Tibial nerve (tissue), 4 donors: ENCODE results near the gene TNRC18. TPM values are rescaled to one million over a fixed set of nuclear protein-coding genes. Genes with fewer than 3 reads are reported as not detected.

ENCODE experiments used
- DNase-seq, 2 donors: peaks; one replicate each; pipeline ENCODE4 v3.0.0-alpha.2; 2019; ENCODE audit warnings: low spot score in 2 of 2
- H3K27ac ChIP-seq, 4 donors: fragments of 200-600 bp; sonication (generic) in 3 of 4; one replicate each; pipeline ENCODE4 v1.5.1; 2017 to 2019; ENCODE audit warnings: mild to moderate bottlenecking in 1 of 4
- H3K27me3 ChIP-seq, 2 donors: fragments of 200-600 bp; sonication (generic) in 1 of 2; one replicate each; pipeline versions ENCODE4 v1.5.1 to v1.6.0; 2017 to 2019
- H3K36me3 ChIP-seq, 3 donors: fragments of 200-600 bp; sonication (generic); one replicate each; pipeline ENCODE4 v1.5.1; 2018 to 2019
- H3K4me1 ChIP-seq, 4 donors: fragments of 200-600 bp; sonication (generic) in 3 of 4; one replicate each; pipeline ENCODE4 v1.5.1; 2017 to 2019
- H3K4me3 ChIP-seq, 4 donors: fragments of 200-600 bp; sonication (generic) in 3 of 4; one replicate each; pipeline ENCODE4 v1.5.1; 2017 to 2019; ENCODE audit warnings: mild to moderate bottlenecking in 1 of 4, moderate library complexity in 1 of 4
- H3K9me3 ChIP-seq, 4 donors: fragments of 200-600 bp; sonication (generic) in 3 of 4; one replicate each; pipeline ENCODE4 v1.5.1; 2017 to 2019
- CTCF ChIP-seq, 5 experiments: fragments of 200-600 bp in 3 of 5; fragments of 450-650 bp in 2 of 5; sonication (generic) in 3 of 5; IDR thresholded peaks; one replicate each; pipeline ENCODE4 v1.5.1; 2016 to 2019; ENCODE audit warnings: antibody characterized with exemption in 5 of 5, mild to moderate bottlenecking in 3 of 5, moderate library complexity in 2 of 5
- EP300 ChIP-seq, 2 donors: sonication (generic); formaldehyde crosslinking; IDR thresholded peaks; one replicate each; pipeline ENCODE4 v1.6.1; 2017; ENCODE audit warnings: antibody characterized with exemption in 2 of 2, mild to moderate bottlenecking in 1 of 2
- POLR2A ChIP-seq, 2 donors: fragments of 450-650 bp; IDR thresholded peaks; one replicate each; pipeline ENCODE4 v1.6.1; 2017; ENCODE audit warnings: antibody characterized with exemption in 2 of 2, mild to moderate bottlenecking in 2 of 2, moderate library complexity in 2 of 2
- WGBS, 2 donors: methylation state at CpG; one replicate each; pipeline ENCODE4 v1.1.5; 2018; 5-methylcytosine and 5-hydroxymethylcytosine counted together
- total RNA-seq, 4 donors: library from RNA; depleted of rRNA; stranded (reverse); fragments of >200 nt; gene quantifications; one replicate each; pipeline ENCODE4 v1.1.0, GENCODE V29; 2016

Gene TNRC18
- total RNA-seq, 4 donors from 2014 or later: 76.9 to 241 (median 147) TPM

DNA sequence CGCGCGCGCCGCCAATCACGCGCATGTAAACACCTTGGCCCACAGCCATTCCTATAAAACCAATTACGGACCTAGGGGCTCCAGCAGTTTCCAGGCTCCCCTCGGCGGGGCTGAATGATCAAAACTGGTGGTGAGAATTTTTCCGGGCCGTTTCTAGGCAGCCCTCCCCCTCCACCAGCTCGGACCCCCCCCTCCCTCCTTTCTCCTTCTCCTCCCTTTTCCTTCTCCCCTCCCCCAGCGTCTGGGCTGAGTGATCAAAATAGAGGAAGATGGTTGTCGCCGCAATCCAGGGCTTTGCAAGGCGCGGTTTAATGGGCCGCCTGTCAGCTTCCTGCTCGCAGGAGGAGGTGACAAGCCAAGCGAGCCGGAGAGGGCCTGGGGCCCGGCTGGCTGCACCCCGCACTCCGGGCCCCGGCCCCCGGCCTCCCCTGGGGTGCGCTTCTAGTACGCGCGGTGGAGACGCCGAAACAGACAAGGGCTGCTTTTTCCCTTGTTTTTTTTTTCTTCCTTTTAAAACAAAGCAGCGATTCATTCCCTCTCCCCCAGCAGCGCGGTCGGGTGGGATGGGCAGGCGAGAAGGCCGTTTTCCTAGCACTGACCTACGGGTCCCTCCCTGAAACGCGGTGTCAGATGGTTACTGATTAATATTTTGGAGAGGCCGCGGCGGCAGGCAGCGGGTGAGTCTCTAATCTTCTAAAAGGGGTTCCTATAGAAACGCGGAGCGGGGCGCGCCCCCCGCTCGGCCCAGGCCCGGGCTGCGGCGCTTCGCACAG is 528 bp upstream of the TNRC18 start:
- DNase-seq: peak; percentile 91 to 96
- H3K9me3 ChIP-seq: no peaks in the 10 kb centered on the region
- 0 to 1% methylated on average over 56 to 57 of the region's 57 CpGs for WGBS, 2 donors
- H3K4me3 ChIP-seq: peak overlapping the region; percentile 65 to 100 (median 84)
- peak in 1 of 2 donors; percentile 95 for TF ChIP-seq EP300 (IDR thresholded peaks at IDR 0.05)
- TF ChIP-seq CTCF (IDR thresholded peaks at IDR 0.05): no peak
- peak; percentile 27 to 52 for TF ChIP-seq POLR2A (IDR thresholded peaks at IDR 0.05)
- no peaks in the 10 kb centered on the region for H3K36me3 ChIP-seq
- no peaks in the 10 kb centered on the region for H3K27me3 ChIP-seq
- peak overlapping the region; percentile 91 to 100 (median 99) for H3K27ac ChIP-seq
- peaks cover 0 to 21% (median 17%) of the 10 kb centered on the region in 4 donors for H3K4me1 ChIP-seq

DNA sequence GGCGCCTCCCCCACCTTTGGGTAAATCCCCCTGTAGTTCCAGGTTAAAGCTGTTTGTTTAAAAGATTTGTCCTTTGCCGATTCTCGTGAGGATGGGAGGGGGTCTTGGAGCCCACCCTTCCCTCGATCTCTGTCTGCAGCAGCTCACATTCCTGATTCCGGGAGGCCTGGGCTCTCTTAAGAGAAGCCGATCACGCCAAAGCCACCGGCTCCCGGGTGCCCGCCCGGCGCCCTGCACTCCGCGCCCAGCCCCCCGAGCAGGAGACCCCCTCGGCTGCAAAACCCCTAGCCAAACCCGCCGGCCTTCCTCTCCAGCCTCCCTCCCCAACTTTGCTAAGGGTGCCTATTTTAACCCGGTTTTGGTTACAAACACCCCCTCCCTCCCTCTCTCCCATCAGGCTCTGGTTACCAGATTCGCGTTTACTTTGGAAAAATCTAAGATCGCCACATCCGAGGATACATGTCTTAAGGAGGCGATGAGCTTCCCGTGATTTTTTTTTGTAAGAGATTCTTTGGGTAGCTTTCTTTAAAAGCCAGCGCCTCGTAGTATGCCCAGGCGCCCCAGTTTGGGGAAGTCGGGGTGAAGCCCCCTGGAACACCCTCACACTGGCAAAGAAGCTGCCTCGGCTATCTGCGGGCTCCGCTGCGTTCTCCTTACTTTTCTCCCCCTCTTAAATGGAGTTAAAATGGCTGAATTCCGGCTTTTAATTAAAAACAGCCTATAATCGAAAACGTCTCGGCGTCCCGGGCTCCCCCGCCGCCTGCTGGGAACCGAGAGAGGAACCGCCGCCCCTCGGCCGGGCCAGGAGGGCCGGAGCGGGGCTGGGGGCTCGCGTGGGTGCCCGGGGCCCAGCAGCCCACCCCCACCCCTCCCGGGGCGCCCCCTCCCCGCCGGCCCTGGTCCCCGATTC is 983 bp downstream of the TNRC18 start:
- Histone ChIP-seq H3K36me3 (no peaks in the 10 kb centered on the region), H3K27me3 (no peaks in the 10 kb centered on the region), H3K4me3 (peak overlapping the region; percentile 81 to 97 (median 90)), H3K4me1 (peaks cover 2 to 24% (median 20%) of the 10 kb centered on the region in 4 donors), H3K27ac (peak overlapping the region; percentile 98 to 100 (median 99)), H3K9me3 (no peaks in the 10 kb centered on the region)
- no peak for DNase-seq
- 1% methylated on average over 42 to 56 of the region's 56 CpGs for WGBS, 2 donors
- TF ChIP-seq CTCF (IDR thresholded peaks at IDR 0.05) (peak in 2 of 5 experiments; percentile 2 to 4), EP300 (IDR thresholded peaks at IDR 0.05) (no peak)

DNA sequence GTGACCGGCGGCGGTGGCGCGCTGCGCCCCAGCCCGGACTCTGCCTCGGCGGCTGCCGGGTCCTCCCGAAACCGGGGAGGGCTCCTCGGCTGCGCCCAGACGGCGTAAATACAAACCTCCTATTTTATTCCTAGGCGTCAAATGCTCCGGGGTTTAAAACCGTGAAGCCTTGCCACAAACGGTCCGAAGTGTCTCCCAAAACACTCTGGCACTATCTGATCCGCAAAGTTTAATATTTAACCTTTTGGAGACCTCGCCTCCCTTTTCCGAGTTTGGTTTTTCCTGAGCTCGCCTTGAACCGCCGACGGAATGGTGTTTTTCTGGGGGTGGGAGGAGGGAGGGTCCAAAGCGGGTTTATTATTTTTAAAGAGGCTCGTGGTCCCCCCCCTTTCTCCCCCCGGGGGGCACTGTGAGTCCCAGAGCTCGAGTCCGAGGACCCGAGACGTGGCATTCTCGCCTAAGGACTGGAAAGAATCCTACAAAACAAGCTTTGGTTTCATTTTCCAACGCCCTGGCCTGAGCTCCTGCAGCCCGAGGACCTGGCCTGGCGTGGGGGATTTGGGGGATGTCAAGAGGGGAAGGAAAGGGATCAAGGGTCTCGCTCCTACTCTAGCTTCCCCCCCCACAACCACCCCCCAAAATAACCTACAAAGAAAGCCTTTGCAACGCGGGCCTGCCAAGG is 1.8 kb downstream of the TNRC18 start:
- H3K9me3 ChIP-seq: no peaks in the 10 kb centered on the region

More for the DNA sequence above, 1.8 kb downstream of the TNRC18 start:
- peak overlapping the region; percentile 98 to 100 (median 99) for H3K27ac ChIP-seq
- H3K4me3 ChIP-seq: peak overlapping the region; percentile 81 to 97 (median 90)
- H3K36me3 ChIP-seq: no peaks in the 10 kb centered on the region
- DNase-seq: peak; percentile 55 to 68
- H3K4me1 ChIP-seq: peaks cover 3 to 31% (median 22%) of the 10 kb centered on the region in 4 donors
- TF ChIP-seq CTCF (IDR thresholded peaks at IDR 0.05) (no peak), POLR2A (IDR thresholded peaks at IDR 0.05) (peak in 1 of 2 donors; percentile 56), EP300 (IDR thresholded peaks at IDR 0.05) (peak in 1 of 2 donors; percentile 71)
- no peaks in the 10 kb centered on the region for H3K27me3 ChIP-seq
- WGBS, 2 donors: 0% methylated on average over 40 to 42 of the region's 42 CpGs
